T1000 (cell line): ENCODE data around the gene SOX1.

Source experiments
- DNase-seq: peaks from one replicate; lab custom pipeline; 2025; ENCODE audit warnings: mixed read lengths; lab: John Stamatoyannopoulos, UW

Gene SOX1

DNA sequence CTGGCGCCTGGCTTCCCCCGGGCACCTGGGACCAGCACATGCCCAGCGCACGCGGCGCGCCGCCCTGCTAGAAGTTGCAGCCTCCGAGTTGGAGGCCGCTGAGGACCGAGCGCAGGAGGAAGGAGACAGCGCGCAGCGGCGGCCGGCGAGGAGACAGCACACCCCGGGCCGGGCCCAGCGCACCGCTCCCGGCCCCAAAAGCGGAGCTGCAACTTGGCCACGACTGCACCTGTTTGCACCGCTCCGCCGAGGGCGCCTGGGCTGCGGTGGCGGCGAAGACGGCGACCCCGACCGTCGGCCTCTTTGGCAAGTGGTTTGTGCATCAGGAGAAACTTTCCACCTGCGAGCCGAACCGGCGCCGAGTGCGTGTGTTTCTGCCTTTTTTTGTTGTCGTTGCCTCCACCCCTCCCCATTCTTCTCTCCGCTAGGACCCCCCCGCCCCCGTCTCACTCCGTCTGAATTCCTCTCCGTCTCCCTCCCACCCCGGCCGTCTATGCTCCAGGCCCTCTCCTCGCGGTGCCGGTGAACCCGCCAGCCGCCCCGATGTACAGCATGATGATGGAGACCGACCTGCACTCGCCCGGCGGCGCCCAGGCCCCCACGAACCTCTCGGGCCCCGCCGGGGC, at the start of gene SOX1:
TSS of gene SOX1 (plus strand) at position 34 of the 626 bp plus-strand sequence. CDS start at position 544, 510 bp downstream.
- no peak for DNase-seq

GRCh38 chr13:112024577-112024976, 42.4 kb upstream of the SOX1 start:
- DNase-seq = no peak

- DNase-seq = no peak
Measured at GRCh38 chr13:112027250-112027649, 39.7 kb upstream of the SOX1 start.

- no peak for DNase-seq
Measured at GRCh38 chr13:112028481-112028880, 38.5 kb upstream of the SOX1 start.

GRCh38 chr13:112029143-112029542, 37.8 kb upstream of the SOX1 start:
- DNase-seq = no peak

DNA sequence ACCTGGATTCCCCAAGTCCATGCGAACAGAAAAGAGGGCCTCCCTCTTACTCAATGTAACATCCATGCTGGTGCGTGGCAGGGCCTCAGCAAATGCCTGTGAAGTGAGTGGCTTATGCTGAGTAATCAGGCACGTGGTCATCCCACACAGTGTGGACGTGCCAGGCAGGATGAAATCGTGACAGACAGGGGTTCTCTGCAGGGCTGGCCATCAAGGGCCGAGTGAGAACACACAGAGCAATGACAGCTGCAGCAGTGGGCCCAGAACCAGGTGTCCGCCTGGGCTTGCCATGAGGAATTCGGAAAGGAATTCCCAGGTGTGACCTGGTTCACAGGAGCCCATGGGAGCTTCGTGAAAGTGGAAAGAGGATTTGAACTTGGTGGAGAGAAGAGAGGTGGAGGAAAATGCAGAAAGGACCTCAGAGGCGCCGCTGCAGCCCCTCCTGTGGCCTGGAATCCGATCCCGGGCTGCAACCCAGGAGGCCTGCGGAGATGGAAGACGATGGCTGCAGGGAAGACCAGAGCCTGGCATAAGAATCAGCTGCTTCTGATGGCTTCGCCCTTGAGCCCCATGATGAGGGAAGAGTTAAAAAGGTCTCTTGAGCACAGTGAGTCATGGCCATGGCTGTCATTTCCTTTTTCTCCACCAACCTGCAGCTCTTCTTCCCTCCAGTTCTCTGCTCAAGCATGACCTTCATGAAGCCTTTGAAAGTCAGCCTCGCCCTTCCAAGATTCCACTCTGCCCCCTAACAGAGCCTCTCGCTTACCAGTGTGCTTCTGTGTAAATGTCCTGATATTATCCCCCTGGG, 34.6 kb upstream of the SOX1 start:
- DNase-seq = no peak

DNA sequence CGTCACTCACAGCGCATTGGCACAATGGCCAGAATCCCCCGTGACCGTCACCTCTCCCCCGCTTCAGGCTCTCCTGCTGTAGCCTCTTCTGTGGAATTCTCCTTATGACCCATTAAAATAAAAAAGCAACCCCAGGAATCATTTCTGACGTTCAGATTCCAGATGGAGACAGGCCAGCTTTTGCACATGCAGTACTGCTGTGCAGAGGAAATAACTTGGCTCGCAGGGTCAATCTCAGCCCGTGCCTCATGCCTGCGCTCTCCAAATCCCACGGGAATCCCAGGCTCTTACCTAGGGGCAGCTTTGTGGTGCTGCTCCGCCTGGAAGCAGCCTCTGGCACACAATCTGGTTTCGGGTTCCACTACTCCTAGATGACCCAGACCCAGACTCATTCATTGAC, 32.7 kb upstream of the SOX1 start:
- no peak for DNase-seq

GRCh38 chr13:112034846-112035245, 32.1 kb upstream of the SOX1 start:
- DNase-seq = no peak

DNA sequence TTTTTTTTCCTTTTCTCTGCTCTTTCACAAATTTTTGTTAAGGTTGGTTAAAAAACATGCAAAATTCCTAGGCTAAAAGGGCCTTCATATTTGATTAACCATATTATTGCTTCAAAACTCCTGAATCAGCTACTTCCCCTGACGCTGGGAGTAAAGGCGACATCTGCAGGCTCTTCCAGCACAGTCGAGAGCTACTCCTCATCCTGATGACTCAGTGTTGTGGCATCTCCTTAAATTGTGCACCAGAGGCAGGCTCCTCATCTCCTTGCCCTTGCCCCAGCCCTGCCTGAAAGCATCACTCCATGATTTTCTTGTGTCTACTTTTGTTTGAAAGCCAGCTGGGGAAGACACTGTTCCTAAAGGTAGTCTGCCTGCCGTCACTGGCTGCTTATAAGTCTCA, 24.5 kb upstream of the SOX1 start:
- no peak for DNase-seq

DNA sequence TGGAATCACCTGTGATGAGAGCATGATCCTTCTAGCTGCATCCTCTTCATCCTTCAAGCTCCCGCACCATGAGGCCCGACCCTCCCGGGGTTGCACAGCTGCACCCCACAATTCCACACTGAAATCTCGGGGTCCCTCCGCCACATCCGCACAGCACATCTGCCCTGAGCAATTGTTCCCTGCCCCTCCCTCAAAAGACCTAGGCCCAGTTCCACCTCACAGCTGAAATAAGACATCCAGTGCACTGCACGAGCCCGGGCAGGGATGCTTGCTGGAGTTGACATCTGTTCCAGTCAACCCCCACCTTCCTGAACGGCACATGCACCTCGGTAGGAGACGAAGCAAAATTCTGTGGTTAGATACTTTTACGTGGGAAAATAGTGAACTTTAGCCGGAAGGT, 14.7 kb upstream of the SOX1 start:
- DNase-seq = no peak

- DNase-seq = no peak
Measured at GRCh38 chr13:112053167-112053743, 13.7 kb upstream of the SOX1 start.

GRCh38 chr13:112053744-112054615, 13.0 kb upstream of the SOX1 start:
- DNase-seq = no peak

- DNase-seq = no peak
Measured at GRCh38 chr13:112054616-112055015, 12.3 kb upstream of the SOX1 start.

GRCh38 chr13:112055036-112055914, 11.7 kb upstream of the SOX1 start:
- no peak for DNase-seq

GRCh38 chr13:112055915-112056269, 11.1 kb upstream of the SOX1 start:
- no peak for DNase-seq

GRCh38 chr13:112056284-112056727, 10.6 kb upstream of the SOX1 start:
- DNase-seq = no peak

DNA sequence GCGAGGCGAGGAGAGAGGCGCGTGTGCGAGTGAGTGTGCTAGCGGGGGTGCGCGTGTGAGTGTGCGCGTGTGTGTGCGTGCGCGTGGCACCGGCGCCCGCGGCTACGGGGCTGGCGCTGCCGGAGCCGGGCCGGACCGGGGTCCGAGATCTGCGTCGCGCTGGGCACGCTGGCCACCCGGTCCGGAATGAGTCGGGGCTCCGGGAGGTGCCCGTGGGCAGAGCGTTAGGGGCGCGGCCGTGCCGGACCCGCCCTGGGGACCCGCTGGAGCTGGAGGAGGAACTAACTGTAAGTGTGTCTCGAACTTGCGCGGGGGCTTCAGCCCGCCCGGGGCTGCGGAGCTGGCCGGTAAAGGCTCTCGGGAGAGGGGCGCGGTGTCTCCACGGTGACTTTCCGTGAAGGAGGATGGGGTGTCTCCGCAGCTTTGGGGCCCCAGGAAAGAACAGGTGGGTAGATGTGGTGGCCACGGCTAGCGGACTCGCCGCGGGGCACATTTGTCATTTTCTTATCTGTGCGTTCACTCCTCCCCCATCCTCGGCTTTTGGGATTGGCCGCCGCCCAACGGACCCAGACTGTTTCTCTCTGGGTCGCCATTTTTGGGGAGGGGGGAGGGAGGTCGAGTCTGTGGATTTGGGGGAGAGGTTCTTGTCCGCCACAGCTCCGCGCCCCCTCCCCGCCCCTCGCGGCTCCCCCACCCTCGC, 10.1 kb upstream of the SOX1 start:
- DNase-seq = no peak

- DNase-seq = no peak
Measured at GRCh38 chr13:112057439-112057735, 9.6 kb upstream of the SOX1 start.

DNA sequence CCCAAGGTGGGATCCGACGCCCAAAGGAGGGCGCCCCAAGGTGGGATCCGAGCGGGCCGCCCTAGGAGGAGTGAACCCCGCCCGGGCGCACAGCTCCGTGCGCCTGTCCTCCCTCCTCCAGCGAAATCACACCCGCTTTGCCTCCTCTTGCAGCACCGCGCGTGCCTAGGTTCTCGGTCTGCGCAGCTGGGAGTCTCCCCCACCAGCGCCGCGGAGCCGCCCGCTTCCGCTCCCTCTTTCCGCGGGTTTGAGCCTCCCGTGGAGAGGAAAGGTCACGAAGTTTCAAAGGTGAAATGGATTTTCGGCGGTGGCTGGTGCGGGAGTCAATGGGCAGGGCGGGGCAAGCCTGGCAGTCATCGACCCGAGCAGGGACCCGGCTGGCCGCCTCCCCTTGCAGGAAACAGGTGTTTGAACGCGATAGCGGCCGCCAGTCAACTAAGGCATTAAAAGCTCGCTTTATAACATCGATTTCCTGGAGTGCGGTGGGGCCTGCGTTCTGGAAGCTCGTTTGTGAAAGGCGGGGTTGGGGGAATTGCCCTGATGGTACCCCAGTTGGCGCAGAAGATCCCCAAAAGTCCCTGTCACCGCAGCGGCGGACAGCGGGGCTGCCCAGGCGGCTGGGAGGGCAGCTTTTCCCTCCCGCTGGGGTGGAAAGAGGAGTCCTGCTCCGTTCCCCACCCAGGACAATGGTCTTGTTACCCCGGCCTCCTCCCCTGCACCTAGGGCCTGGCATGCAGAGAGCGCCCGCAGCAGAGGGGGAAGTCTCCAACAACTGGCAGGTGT, 9.0 kb upstream of the SOX1 start:
- DNase-seq = no peak

DNA sequence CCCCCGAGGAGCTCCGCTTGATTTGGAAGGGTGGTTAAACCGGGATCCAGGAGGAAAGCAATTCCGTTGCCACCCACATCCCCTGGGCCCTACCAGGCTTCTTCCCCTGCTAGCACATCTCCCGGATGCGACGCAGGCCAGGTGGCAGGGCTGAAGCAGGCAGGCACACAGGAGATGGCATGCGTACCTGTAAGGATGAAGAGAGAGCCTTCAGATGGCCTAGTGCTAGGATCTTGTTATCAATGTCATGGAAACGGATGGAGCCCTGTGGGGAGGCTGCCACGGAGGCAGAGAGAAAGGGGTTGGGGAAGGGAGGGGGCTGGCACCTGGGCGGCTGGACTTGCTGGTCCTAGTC, 8.5 kb upstream of the SOX1 start:
- DNase-seq = no peak
